ENCODE results near the gene PPP1R15A.
A peak's percentile ranks its signal among the peaks of the same experiment; 100 is the strongest.
"Not testable (repeated sequence)": the region's sequence is repeated elsewhere in the genome, so short reads cannot be mapped to it uniquely, and the experiment has no call there.

Gene PPP1R15A

DNA sequence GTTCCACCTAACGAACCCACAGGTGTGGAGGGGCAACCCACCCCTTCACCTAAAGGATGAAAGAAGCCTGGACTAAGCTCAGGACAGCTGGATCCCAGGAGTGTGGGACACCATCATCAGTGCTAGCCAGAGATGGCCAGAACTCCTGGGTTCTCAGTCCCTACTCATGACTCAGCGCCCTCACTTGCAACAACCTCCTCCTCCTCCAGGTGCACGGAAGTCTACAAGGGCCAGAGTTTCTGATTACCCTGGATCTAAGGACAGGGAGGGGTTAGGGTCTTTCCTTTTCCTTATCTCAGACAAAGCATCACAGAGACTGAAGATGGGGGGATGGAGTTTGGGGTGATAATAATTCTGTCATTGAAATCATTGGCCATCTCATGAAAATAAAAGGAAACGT, 18.3 kb downstream of the PPP1R15A start:
- Histone ChIP-seq H3K9me2 (replicated peaks; ENCODE audit: insufficient read depth, low read length) (no peaks in the 10 kb centered on the region), H2AFZ (ENCODE audit: low read depth, low read length, severe bottlenecking) (no peak overlapping the region), H4K20me1 (ENCODE audit: low read depth, low read length) (no peaks in the 10 kb centered on the region), H3K27ac (ENCODE audit: low read depth, low read length) (no peak overlapping the region), H3K9ac (ENCODE audit: low read length) (no peak overlapping the region), H3K79me2 (ENCODE audit: insufficient read depth, low read length) (no peaks in the 10 kb centered on the region), H3K36me3 (ENCODE audit: low read length) (no peaks in the 10 kb centered on the region), H3K4me3 (ENCODE audit: insufficient read depth, low read length, poor library complexity, severe bottlenecking) (no peak overlapping the region), H3K4me2 (ENCODE audit: low read depth, low read length, poor library complexity, severe bottlenecking) (no peak overlapping the region), H3K9me3 (ENCODE audit: insufficient read depth, low read length) (no peaks in the 10 kb centered on the region), H3F3A (ENCODE audit: insufficient read depth) (no peaks in the 10 kb centered on the region), H3K27me3 (ENCODE audit: low read length) (no peaks in the 10 kb centered on the region)
- TF ChIP-seq, protein P1, sequence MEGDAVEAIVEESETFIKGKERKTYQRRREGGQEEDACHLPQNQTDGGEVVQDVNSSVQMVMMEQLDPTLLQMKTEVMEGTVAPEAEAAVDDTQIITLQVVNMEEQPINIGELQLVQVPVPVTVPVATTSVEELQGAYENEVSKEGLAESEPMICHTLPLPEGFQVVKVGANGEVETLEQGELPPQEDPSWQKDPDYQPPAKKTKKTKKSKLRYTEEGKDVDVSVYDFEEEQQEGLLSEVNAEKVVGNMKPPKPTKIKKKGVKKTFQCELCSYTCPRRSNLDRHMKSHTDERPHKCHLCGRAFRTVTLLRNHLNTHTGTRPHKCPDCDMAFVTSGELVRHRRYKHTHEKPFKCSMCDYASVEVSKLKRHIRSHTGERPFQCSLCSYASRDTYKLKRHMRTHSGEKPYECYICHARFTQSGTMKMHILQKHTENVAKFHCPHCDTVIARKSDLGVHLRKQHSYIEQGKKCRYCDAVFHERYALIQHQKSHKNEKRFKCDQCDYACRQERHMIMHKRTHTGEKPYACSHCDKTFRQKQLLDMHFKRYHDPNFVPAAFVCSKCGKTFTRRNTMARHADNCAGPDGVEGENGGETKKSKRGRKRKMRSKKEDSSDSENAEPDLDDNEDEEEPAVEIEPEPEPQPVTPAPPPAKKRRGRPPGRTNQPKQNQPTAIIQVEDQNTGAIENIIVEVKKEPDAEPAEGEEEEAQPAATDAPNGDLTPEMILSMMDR (IDR thresholded peaks at IDR 0.05; ENCODE audit: insufficient read depth, low read length, poor library complexity, severe bottlenecking) = no peak
- no peak for TF ChIP-seq EZH2phosphoT487 (conservative IDR thresholded peaks at IDR 0.05; ENCODE audit: low read length)

DNA sequence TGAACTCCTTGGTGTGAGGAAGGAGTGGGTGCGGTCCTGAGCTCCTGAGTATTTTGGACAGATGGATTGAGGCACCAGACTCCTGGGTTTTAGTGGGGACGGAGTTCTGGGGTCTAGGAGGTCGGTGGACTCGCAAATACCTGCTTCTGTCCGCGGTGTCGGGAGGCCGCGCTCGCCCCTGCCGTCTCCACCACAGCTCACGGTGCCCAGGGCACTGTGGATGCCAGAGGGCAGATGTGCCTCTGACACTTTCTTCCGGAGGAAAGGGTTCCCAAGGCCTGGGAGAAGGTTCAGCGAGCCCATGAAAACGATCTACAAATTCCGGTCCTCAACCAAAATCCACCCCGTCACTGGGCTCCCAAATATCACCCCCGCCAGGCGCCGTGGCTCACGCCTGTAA, 23.0 kb downstream of the PPP1R15A start:
- H3K27ac ChIP-seq (ENCODE audit: low read depth, low read length) = no peak overlapping the region
- no peak for TF ChIP-seq EZH2phosphoT487 (conservative IDR thresholded peaks at IDR 0.05; ENCODE audit: low read length)
- H3F3A ChIP-seq (ENCODE audit: insufficient read depth) = no peaks in the 10 kb centered on the region
- H3K4me2 ChIP-seq (ENCODE audit: low read depth, low read length, poor library complexity, severe bottlenecking) = no peak overlapping the region
- no peaks in the 10 kb centered on the region for H4K20me1 ChIP-seq (ENCODE audit: low read depth, low read length)
- H3K36me3 ChIP-seq (ENCODE audit: low read length) = no peaks in the 10 kb centered on the region
- H3K9me3 ChIP-seq (ENCODE audit: insufficient read depth, low read length) = no peaks in the 10 kb centered on the region
- H3K9ac ChIP-seq (ENCODE audit: low read length) = no peak overlapping the region
- H3K4me3 ChIP-seq (ENCODE audit: insufficient read depth, low read length, poor library complexity, severe bottlenecking) = no peak overlapping the region
- H3K79me2 ChIP-seq (ENCODE audit: insufficient read depth, low read length) = peaks cover under 1% of the 10 kb centered on the region; the same call in 1 of the 2 replicates
- no peaks in the 10 kb centered on the region for H3K9me2 ChIP-seq (replicated peaks; ENCODE audit: insufficient read depth, low read length)
- H3K27me3 ChIP-seq (ENCODE audit: low read length) = no peaks in the 10 kb centered on the region
- no peak overlapping the region for H2AFZ ChIP-seq (ENCODE audit: low read depth, low read length, severe bottlenecking)

DNA sequence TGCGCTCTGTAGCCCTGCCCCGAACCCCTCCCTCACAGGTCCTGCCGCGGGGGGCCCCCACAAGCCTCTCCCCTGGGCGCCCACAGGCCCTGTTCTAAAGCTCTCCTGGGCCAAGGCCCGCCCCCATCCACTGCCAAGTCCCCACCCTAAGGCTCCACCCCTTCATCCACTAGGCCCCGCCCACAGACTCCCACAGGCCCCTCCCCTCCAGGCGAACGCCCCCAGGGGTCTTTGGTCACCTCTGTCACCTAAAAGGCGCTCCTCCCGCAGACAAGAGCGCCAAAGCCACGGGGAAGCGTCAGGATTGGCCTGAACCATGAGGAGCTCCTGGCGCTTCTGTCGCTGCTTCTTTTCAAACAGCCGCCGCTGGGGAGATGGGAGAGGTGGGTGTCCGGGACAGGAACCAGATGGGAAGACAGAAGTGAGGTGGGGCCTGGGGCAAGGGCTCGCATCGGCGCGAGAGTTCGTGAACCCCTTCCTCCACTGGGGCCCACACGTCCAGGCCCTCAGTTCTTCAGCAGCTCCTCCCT, 24.0 kb downstream of the PPP1R15A start:
- Histone ChIP-seq H3K4me2 (ENCODE audit: low read depth, low read length, poor library complexity, severe bottlenecking) (no peak overlapping the region), H3K27me3 (ENCODE audit: low read length) (no peaks in the 10 kb centered on the region), H3F3A (ENCODE audit: insufficient read depth) (no peaks in the 10 kb centered on the region), H3K79me2 (ENCODE audit: insufficient read depth, low read length) (peaks cover 8% of the 10 kb centered on the region; the same call in 1 of the 2 replicates), H3K36me3 (ENCODE audit: low read length) (no peaks in the 10 kb centered on the region), H3K9me3 (ENCODE audit: insufficient read depth, low read length) (no peaks in the 10 kb centered on the region), H3K9me2 (replicated peaks; ENCODE audit: insufficient read depth, low read length) (no peaks in the 10 kb centered on the region), H3K4me3 (ENCODE audit: insufficient read depth, low read length, poor library complexity, severe bottlenecking) (no peak overlapping the region), H3K27ac (ENCODE audit: low read depth, low read length) (no peak overlapping the region), H4K20me1 (ENCODE audit: low read depth, low read length) (no peaks in the 10 kb centered on the region), H3K9ac (ENCODE audit: low read length) (no peak overlapping the region), H2AFZ (ENCODE audit: low read depth, low read length, severe bottlenecking) (no peak overlapping the region)
- TF ChIP-seq EZH2phosphoT487 (conservative IDR thresholded peaks at IDR 0.05; ENCODE audit: low read length) = no peak
- TF ChIP-seq, protein P1 (IDR thresholded peaks at IDR 0.05; ENCODE audit: insufficient read depth, low read length, poor library complexity, severe bottlenecking) = no peak

DNA sequence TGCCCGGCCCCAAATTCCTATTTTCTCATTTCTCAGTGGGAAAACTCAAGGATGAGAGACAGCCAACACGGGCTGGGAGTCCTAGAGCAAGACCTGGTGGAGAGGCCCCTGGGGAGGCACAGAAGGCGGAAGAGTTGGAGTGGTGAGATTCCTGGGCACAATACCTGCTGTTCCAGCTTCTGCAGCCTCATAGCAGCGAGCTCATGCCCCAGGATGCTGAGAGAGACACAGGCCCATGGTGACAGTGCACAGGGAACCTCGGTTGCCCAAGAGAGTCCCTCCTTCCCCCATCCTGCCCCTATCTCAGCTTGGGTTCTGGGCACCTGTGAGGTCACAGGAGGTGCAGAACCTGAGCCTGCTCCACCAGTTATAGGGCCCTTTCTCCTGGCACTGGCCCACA, 25.0 kb downstream of the PPP1R15A start:
- H3F3A ChIP-seq (ENCODE audit: insufficient read depth) = no peaks in the 10 kb centered on the region
- no peak overlapping the region for H3K4me2 ChIP-seq (ENCODE audit: low read depth, low read length, poor library complexity, severe bottlenecking)
- no peak overlapping the region for H3K27ac ChIP-seq (ENCODE audit: low read depth, low read length)

DNA sequence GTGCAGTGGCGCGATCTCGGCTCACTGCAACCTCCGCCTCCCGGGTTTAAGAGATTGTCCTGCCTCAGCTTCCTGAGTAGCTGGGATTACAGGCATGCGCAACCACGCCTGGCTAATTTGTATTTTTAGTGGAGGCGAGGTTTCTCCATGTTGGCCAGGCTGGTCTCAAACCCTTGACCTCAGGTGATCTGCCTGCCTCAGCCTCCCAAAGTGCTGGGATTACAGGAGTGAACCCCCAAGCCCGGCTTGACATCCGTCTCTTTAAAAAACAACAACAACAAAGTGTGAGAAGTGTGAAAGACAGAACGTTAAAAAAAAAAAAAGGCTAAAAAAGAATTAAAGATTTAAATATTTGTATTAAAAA, 27.1 kb downstream of the PPP1R15A start:
- H2AFZ ChIP-seq (ENCODE audit: low read depth, low read length, severe bottlenecking); H3K4me3 ChIP-seq (ENCODE audit: insufficient read depth, low read length, poor library complexity, severe bottlenecking); H3K9me3 ChIP-seq (ENCODE audit: insufficient read depth, low read length); H3K36me3 ChIP-seq (ENCODE audit: low read length); H3K27ac ChIP-seq (ENCODE audit: low read depth, low read length); H3K27me3 ChIP-seq (ENCODE audit: low read length); H3K9me2 ChIP-seq (replicated peaks; ENCODE audit: insufficient read depth, low read length); H4K20me1 ChIP-seq (ENCODE audit: low read depth, low read length); H3F3A ChIP-seq (ENCODE audit: insufficient read depth); H3K9ac ChIP-seq (ENCODE audit: low read length): not testable (repeated sequence)
- Histone ChIP-seq H3K79me2 (ENCODE audit: insufficient read depth, low read length) (peaks cover 12% of the 10 kb centered on the region; the same call in 1 of the 2 replicates), H3K4me2 (ENCODE audit: low read depth, low read length, poor library complexity, severe bottlenecking) (peak overlapping the region; percentile 86)

More for the DNA sequence above, 25.0 kb downstream of the PPP1R15A start:
- H2AFZ ChIP-seq (ENCODE audit: low read depth, low read length, severe bottlenecking) = no peak overlapping the region
- H3K36me3 ChIP-seq (ENCODE audit: low read length) = no peaks in the 10 kb centered on the region
- H3K9me3 ChIP-seq (ENCODE audit: insufficient read depth, low read length) = no peaks in the 10 kb centered on the region
- no peaks in the 10 kb centered on the region for H3K27me3 ChIP-seq (ENCODE audit: low read length)
- H4K20me1 ChIP-seq (ENCODE audit: low read depth, low read length) = no peaks in the 10 kb centered on the region
- no peaks in the 10 kb centered on the region for H3K9me2 ChIP-seq (replicated peaks; ENCODE audit: insufficient read depth, low read length)
- H3K4me3 ChIP-seq (ENCODE audit: insufficient read depth, low read length, poor library complexity, severe bottlenecking) = no peak overlapping the region
- TF ChIP-seq EZH2phosphoT487 (conservative IDR thresholded peaks at IDR 0.05; ENCODE audit: low read length) = no peak
- peaks cover 8% of the 10 kb centered on the region; the same call in 1 of the 2 replicates for H3K79me2 ChIP-seq (ENCODE audit: insufficient read depth, low read length)
- no peak overlapping the region for H3K9ac ChIP-seq (ENCODE audit: low read length)
